ENCODE results near the gene SNCG.

The SNCG gene

DNA sequence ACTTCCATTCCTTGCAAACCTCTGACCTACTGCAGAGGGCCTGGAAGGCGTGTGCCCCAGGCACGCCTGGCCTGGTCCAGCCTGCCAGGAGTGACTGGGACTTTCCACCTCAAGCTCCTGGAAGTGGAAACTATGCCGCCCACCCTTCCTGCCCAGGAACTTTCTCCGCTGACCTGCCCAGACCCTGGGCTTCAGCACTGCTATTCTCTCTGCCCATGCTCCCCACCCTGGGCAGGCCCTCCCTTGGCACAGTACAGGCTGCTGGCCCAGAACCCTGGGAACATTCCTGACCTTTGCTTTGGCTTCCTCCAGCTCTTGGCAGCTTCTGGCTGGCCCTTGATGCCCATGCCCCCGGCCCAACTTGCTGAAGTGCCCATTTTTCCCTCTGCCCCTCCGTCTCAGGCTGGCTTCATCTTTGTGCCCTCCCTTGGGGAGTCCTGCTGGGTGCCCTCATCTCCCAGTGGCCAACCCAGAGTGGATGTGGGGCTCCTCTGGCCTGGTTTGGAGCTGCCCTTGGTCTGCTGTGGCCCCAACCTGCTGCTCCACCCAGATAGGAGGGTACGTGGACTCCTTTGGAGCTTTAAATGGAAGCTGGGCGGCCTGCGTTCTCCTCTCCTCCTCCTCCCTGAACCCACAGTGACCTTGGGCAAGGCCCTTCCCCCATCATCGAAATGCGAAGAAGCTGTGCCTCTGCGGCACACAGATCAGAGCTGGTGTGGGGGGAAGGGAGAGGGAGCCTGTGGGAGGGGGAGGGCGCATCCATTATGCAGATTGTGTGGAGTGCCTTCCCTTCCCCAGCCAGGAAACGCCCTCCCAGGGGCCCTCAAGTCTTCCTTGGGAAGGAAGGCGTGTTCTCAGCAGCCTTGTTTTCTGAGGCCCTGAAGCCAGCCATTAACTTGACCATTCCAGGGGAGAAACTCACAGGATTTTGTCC, 4.4 kb upstream of the SNCG start:
- TF ChIP-seq, protein P1, sequence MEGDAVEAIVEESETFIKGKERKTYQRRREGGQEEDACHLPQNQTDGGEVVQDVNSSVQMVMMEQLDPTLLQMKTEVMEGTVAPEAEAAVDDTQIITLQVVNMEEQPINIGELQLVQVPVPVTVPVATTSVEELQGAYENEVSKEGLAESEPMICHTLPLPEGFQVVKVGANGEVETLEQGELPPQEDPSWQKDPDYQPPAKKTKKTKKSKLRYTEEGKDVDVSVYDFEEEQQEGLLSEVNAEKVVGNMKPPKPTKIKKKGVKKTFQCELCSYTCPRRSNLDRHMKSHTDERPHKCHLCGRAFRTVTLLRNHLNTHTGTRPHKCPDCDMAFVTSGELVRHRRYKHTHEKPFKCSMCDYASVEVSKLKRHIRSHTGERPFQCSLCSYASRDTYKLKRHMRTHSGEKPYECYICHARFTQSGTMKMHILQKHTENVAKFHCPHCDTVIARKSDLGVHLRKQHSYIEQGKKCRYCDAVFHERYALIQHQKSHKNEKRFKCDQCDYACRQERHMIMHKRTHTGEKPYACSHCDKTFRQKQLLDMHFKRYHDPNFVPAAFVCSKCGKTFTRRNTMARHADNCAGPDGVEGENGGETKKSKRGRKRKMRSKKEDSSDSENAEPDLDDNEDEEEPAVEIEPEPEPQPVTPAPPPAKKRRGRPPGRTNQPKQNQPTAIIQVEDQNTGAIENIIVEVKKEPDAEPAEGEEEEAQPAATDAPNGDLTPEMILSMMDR (IDR thresholded peaks at IDR 0.05; ENCODE audit: insufficient read depth, low read depth, low read length, missing control alignments), result no peak
- H3K4me3 ChIP-seq (ENCODE audit: low read length), result no peak overlapping the region
- DNase-seq (ENCODE audit: low read depth), result no peak

- DNase-seq (ENCODE audit: low read depth), result no peak
- no peak overlapping the region for H3K4me3 ChIP-seq (ENCODE audit: low read length)
- TF ChIP-seq, protein P1 (IDR thresholded peaks at IDR 0.05; ENCODE audit: insufficient read depth, low read depth, low read length, missing control alignments), result no peak
Measured at GRCh38 chr10:86954681-86955500, 3.5 kb upstream of the SNCG start.

DNA sequence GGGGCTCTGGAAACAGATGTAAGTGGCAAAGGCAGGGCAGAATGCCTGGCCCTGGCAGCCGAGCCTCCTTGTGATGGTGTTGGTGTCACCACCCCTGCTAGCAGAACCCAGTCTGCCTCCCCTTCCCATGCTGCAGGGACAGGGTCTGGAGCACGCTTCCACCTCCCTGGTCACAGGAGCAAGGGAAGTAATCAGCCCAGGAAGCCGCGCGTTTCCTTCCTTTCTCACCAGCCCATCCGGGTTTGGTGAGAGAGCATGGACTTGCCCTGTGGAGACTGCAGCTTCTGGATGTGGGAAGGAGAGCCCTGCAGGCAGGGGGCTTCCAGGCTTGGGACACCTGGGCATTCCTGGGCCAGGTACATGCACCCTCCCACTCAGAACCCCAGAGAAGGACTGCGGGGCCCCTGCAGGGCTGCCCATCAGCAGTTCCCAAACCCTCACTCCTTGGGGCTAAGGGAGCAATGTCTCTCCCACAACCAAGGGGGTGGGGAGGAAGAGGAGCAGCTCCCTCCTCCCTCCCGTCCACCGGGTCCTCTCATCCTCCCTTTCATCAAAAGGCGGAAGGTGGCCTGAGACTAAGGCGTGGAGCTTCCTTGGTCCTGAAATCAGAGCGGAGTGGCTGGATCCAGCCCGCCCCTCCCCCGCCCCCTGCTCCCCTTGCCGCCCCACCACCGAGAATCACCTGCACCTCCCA, 2.8 kb upstream of the SNCG start:
- DNase-seq (ENCODE audit: low read depth), result no peak
- no peak overlapping the region for H3K4me3 ChIP-seq (ENCODE audit: low read length)
- TF ChIP-seq, protein P1 (IDR thresholded peaks at IDR 0.05; ENCODE audit: insufficient read depth, low read depth, low read length, missing control alignments), result no peak

DNA sequence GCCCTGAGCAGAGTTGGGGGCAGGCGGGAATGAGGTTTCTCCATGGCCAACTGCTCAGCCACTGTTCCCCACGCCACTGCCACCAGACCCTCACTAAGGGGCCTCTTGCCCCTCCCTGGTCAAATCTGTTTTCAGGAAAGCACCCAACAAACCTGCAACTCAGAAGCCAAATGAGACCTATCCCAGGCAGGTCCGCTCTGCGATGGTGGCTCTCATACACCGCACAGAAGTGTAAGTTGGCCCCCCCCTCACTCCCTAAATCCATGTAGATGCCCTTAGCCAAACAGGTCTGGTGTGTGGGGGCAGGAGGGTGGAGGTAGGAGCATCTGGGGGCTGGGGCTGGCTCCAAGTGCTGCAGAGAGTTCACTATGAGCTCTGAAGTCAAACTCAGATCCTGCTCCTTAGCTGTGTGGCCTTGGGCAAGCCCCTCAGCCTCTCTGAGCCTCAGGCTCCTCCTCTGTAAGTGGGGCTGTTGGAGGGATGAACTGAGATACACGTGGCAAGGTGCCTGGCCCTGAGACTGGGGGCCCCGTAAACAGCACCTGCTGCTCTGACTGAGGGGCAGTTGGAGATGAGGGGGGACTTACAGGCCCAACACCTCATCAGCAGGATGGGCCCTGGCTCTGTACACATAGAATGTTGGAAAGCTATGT, 2.1 kb upstream of the SNCG start:
- H3K4me3 ChIP-seq (ENCODE audit: low read length), result no peak overlapping the region
- DNase-seq (ENCODE audit: low read depth), result no peak
- TF ChIP-seq, protein P1 (IDR thresholded peaks at IDR 0.05; ENCODE audit: insufficient read depth, low read depth, low read length, missing control alignments), result no peak

DNA sequence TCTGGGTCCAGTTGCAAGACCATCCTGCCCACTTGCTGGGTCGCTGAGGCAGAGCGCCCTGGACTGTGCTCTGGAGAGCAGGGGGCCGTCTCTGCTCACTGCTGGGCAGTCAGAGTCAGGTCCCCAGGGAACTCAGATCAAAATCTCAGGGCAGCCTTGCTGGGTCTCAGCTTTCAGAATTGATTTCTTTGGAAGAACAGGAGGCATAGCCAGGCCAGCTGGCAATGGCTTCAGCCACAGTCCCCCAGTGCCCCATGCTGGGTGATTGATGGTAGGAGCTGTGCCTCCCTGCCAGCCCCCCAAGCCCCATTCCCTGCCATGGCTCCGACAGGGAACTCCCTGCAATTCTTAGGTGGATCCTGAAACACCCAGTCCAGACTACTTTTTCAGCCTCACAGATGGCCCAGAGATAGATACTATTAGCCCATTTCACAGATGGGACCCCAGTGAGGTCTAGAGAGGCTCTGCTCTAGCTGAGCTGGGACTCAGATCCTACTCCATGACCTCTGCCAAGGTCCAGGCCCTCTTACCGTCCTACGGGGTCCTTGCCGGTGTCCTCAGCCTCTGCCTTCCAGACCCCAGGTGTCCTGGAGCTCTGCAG, 1.5 kb upstream of the SNCG start:
- DNase-seq (ENCODE audit: low read depth), result no peak
- no peak overlapping the region for H3K4me3 ChIP-seq (ENCODE audit: low read length)
- TF ChIP-seq, protein P1 (IDR thresholded peaks at IDR 0.05; ENCODE audit: insufficient read depth, low read depth, low read length, missing control alignments), result no peak
